ENCODE measurements around the gene SIVA1.
"Not testable (repeated sequence)": the region's sequence is repeated elsewhere in the genome, so short reads cannot be mapped to it uniquely, and the experiment has no call there.

The SIVA1 gene

DNA sequence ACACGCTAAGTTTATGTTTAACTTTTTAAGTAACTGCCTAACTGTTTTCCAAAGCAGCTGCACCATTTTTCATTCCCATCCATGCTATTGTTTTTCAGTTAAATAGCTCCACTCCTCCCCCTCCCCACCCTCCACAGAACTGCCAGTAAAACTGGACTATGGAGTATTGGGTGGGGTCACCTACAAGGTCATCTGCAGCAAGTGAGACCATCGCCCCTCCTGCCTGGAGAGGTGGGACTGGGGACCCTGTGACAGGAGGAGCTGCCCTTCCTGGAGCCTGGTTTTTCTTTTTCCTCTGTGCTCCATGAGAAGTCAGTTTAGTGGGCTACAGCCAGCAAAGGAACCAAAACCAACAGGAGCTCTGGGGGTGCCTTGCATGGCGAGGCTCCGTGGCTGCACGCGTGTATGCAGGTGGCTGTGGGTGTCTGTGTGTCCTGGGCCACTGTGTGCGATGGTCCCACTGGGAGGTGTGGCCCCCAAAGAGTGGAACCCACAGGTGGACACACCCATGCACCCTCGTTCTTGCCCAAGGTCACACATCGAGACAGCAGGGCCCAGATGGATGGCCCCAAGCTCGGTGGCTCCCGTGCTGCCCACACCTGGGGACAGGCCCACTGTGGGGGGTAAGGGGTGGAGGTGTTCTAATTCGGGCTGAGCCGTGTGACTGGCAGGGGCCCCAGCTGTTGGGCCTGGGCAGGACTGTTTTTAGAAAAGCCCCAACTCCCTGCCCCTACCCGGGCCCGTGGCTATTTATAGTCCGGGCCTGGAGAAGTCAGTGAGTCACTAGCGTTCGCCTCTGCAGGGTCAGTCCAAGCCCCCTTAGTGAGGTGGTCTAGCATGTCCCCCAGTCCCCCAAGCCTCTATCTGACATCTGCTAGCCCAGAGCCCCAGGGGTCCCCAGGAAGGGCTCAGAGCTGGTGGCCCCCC, 31.2 kb upstream of the SIVA1 start:
- DNase-seq: no peak

DNA sequence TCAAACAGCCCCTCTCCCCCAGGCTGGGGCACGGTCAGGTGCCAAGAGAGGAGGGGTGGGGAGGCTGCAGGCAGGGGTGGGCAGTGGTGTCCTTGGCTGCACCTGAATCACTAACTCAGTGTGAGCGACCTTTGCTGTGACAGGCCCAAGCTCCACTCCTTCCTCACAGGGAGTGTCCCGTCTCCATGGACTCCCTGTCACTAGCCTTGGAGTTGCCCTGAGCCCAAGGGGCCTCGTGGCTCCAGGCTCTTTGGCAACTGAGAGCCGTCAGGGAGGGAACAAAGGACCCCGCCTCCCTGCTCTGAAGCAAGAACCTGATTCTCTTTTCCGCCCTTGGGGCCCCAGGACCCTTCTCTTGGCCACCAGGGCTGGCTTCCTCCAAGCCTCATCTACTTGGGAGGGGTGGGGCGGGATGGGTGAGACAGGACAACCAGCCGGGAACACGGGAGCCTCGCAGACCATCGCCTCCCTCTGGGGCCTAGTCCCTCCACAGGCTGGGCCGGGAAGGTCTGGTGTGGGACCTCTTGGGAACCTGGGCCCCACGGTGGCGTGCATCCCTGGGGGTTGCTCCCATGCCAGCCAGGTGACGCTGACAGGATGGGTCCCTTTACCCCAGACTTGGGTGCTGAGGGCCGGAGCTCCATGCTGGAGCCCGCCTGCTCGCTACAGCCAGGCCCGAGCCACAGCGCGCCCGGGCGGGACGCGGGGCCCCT, 29.9 kb upstream of the SIVA1 start:
- no peak for DNase-seq

DNA sequence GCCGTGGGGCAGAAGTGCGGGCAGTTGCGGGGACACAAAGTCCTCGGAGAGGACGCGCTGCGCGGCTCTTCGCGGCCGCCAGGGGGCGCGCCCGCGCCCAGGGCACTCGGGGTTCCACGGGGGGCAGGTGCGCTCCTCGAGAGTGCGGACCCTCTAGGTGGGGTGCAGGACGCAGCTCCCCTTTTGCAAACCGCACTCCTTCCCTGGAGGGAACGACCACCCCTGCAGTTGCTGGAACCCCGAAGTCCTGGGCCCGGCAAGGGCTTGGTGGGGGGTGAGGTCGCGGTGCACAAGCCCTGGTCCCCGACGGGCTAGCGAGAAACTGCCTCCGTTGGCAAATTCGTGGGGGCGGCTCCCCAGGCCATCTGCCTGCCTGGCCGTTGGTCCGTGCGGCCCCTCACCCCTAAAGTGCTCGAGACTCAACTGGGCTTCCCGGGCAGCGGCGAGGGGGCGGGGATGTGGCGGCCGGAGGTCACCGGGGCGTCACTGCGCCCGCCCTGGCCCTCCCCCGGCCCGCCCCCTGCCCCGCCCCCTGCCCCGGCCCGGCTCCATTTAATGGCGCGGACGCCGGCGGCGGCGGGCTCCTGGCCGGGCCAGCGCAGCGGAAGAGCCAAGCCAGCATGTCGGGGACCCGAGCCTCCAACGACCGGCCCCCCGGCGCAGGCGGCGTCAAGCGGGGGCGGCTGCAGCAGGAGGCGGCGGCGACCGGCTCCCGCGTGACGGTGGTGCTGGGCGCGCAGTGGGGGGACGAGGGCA, 29.1 kb upstream of the SIVA1 start, which contains the start of gene ADSS1:
ADSS1 (plus strand) TSS at position 579 of the 756 bp plus-strand sequence; CDS start at position 621, 42 bp downstream.
- peak; percentile 30 to 59 for DNase-seq

DNA sequence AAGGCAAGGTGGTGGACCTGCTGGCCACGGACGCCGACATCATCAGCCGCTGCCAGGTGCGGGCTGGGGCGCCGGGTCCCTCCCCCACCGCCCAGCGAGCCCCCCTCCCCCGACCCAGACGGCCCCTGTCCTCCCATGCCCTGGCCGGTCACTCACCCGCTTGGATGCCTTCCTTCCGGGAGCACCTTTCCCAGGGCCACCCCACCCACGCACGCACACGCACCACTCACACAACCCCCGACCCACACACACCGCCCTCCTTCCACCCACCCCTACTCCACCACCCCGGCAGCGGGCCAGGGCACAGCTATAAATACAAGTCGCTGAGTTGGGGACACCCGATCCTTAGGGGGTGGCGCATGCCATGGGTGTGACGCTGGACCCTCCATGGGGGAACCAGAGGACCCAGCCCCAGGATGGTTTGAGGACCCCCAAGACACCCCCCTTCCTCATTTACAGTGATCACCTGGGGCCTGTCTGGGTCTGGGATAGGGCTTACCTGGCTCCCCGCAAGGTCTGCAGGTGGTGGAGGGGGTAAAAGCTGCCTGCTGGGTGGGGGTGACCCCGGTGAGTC, 28.5 kb upstream of the SIVA1 start:
- no peak for DNase-seq

DNA sequence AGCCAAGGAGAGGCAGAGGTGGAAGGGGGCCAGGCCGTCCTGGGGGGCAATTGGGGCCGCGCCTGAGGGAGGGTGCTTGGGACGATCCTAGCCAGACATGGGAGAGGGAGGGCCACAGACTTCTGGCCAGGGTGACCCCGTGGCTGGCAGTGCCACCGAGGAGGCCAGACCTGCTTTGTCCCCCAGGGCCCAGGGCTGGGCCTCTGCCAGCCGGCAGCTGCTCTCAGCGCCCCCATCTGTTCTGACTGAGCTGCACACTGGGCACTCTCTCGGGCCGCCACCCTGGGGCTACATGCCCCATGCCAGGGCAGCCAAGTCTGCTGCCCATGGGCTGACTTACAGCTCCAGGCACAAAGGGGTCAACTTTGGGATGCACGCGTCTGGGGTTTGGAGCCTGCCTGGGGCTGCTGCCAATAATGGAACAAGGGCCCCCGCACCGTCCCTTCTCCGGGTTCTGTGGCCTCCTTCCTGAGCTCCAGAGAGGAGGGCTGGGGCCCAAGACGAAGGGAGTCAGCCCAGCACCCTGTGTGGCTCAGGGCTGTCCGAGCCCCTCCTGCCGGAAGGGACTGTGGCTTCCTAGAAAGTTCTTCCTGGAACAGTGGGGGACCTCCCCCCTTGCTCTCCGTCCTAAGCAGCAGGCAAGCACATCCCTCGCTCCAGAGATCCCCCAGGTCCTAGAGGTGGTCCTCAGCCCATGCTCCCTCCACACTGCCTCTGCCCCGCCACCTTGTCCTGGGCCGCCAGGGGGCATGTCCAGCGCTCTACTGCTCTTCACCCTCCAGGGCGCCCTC, 27.8 kb upstream of the SIVA1 start:
- DNase-seq: no peak

DNA sequence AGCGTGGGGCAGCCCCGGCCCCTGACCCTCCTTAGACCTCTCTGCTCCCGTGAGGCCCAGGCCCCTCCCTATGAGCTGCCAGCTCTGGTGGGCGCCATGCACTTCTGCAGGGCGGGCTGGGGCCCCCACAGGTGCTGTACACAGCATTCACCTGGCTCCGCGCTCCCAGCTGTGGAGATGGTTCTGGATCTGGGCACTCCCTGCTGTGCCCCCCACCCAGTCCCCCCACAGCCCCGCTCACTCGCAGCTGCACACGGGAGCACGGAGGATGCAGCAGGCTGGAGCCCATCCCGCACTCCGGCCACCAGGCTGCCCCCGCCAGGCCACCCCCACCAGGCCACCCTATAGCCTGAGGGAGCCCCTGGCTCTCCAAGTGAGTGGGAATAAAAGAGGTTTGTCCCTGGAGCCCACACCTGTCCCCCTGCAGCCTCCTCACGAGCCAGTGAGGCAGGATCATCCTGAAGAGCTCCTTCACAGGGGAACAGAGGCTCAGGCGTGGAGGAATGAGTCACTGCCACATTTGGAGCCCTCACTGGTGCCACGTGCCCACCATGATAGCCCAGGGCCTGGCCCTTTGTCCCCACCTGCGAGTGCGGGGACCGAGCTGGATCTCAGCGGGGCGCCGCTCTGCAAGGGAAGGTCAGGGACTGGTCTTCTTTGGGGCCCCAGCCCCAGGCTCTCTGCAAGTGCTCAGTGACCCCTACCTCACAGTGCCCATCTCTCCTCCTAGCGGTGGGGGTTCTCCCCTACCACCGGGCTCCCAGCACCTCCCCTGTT, 27.0 kb upstream of the SIVA1 start:
- no peak for DNase-seq

DNA sequence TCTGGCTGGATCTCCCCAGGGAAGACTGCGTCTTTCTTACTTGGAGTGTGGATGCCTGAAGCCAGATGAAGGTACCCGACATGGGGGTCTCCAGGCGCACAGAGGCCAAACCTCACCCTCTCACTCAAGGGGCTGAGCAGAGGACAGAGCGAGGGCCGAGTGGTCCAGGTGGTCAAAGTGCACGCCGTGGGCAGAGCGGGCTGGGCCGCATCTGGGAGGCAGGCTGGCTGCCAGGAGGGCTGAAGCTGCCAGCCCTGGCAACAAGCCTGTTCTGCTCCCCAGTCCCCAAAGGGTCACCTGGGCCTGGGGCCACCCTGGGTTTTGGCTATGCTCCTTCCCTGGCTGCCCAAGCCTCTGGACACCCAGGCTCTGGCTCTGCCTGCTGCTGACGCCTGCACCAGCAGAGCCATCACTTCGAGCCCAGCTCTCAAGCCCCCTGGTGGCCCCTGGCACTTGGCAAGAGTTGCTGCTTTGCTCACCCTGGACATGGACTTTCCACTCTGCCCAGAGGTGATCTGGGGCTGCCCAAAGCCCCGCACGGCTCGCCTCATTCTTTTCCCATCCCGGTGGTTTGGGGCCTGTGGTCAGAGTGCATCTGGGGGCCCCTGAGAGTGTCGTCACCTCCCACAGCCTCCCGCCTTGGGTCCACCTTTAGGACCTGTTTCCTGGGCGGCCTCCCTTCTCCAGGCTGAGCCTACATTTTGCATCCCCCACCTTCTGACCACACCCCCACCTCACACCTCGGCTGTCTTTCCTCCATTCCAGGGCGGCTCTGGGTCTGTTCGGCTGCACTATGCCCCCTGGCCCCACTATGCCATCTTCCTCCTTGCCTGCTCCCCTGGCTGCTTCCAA, 26.1 kb upstream of the SIVA1 start:
- no peak for DNase-seq

DNA sequence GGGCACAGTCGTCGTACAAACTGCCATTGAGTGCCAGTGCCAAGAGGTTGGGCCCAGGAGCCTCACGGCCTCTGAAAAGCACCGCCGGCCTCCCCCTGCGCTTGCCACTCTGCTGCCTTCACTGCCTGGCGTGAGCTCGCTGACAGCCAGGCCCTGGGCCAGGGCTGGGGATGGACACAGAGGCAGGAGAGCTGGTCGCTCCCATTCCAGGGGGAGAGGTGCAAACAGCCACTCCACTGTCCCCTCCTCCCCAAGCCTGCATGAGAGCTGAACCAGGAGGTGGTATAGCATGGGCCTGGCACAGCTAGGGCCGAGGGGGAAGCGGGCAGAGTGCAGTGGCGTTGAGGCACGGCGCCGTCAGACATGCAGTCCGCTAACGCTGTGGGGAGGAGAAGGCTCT, 24.3 kb upstream of the SIVA1 start:
- no peak for DNase-seq

DNA sequence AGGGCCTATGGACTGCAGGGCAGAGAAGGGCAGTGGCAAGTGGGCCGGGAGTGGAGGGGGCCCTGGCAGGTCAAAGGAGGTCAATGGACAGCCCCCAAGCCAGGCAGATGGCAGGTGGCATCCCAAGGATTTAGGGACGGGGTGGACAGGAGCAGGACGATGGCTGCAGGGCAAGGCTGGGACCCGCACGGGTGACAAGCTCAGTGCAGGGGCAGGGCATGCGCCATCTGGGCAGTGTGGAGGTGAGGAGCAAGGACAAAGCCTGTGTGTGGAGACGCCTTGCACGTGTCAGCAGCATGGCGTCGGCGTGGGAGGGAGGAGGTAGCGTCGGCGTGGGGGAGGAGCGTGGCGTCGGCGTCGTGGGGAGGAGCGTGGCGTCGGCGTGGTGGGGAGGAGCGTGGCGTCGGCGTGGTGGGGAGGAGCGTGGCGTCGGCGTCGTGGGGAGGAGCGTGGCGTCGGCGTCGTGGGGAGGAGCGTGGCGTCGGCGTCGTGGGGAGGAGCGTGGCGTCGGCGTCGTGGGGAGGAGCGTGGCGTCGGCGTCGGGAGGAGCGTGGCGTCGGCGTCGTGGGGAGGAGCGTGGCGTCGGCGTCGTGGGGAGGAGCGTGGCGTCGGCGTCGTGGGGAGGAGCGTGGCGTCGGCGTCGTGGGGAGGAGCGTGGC, 23.6 kb upstream of the SIVA1 start:
- not testable (repeated sequence) for DNase-seq

DNA sequence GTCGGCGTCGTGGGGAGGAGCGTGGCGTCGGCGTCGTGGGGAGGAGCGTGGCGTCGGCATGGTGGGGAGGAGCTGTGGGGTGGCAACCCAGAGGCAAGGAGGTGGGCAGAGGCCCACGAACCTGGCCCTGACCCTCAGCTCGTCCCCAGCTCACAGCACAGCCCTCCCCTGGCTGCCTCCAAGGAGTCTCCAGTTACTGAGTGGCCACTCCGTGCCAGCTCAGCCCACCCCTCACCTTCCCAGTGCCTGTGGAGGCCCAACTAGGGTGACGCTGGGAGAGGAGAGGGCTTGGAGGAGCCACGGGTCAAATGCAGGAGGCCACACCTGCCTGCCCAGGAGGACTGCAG, 23.1 kb upstream of the SIVA1 start:
- no peak for DNase-seq

DNA sequence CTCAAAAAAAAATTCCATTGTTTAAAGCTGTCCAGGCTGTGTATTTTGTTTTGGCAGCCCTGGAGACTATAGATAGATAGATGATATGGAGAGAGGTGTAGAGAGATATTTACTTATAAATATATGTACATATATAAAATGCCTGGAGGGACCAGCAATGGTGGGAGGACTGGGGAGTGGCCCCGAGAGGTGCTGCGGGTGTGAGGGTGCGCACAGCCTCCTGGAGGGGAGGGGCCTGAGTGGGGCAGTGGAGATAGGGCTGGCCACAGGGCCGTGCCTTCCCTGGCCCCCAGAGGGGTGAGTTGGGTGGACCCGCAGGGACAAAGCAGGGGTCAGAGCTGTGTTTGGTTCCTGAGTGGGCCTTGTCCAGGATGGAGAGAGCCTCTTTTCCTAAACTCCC, 22.5 kb upstream of the SIVA1 start:
- no peak for DNase-seq

DNA sequence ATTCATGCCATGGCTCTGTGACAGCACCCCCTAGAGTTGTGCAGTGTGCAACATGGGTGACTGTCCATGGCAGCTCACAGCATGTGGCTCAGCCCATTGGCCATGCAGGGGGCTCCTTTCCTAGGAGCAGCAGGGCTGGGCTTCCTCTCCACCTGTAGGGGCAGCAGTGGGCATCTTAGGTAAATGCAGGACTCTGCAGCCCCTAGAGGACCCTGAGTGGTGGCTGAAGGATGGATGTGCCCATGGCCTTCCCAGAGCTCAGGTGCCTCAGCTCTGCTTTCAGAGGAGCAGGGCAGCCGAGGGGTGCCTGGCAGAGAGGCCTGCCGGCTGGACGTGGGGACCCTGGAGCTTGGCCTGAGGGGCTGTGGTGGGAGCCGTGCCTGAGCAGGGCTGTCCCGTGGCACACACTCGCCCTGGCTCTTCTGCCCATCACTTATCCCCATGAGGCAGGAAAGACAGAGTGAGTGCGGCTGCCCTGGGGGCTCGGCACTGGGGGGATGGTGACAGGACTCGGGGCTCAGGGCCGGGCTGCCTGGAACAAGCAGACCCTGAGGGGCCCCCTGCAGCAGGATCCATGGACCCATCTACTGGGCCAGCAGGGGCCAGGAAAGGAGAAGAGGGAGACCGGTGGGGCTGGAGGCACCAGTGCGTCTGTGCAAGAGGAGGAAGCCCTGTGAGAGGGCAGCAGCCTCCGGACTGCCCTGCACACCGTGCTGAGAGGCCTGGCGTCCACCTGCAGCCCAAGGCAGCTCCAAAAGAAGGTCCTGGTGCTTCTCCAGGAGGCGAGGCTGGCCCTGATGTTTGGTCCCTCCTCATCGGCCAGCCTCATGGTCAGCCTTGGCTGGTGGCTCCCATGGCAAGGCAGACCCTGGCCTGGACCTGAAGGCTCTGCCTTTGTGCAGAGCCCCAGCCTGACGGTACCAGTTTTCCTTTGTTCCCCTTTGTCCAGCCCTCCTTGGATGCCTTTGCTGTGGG, 21.3 kb upstream of the SIVA1 start:
- no peak for DNase-seq

DNA sequence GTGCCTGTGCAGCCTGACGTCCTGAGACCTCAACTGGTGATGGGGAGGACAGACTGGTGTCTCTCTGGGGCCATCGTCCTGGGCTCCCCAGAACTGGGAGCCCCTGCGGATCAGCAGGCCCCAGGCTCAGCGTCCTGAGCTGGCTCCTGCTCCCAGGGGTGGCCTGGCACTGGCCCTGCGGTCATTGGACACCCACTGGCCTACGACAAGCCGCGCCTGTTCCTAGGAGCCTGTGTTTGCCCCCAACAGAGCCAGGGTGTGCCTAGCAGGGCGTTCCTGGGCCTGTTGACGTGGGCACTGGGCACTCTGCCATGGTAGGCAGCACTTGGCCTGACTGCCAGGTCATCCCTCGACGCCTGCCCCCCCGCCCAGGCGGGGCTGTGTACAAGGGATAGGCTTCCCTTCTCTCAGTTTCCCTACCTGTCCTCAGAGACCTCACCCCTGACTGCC, 20.6 kb upstream of the SIVA1 start:
- no peak for DNase-seq

DNA sequence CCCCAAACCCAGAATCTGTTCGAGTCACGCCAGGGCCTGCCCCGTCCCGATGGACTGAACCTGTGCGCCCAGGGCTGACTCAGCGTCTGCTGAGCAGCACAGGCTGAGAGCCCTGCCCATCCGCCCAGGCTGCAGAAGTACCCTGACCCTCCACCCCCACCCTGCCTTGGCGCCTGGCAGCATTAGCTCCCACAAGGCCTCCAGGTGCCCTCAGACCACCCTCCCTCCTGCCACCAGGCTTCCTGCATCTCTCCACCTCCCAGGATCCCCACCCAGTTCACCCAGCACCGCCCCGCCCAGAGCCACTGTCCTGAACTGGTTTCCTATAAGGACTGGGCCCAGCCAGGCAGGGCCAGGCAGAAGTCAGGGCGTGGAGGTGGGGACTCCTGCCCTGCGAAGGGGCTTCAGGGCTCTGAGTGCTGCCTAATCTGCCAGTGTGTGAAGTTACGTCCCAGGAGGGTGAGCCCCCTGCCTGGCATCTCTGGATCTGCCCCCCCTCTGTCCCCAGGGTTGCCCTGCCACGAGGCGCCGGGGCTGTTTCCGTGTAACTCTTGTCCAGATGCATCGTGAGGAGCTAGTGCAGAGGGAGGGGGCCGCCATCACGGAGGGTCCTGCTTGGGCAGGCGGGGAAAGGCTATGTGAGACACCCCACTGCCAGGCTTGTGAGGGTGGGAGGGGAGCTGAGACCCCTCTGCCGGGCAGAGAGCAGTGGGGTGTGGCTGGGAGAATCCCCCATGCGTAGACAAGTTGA, 19.8 kb upstream of the SIVA1 start:
- no peak for DNase-seq

DNA sequence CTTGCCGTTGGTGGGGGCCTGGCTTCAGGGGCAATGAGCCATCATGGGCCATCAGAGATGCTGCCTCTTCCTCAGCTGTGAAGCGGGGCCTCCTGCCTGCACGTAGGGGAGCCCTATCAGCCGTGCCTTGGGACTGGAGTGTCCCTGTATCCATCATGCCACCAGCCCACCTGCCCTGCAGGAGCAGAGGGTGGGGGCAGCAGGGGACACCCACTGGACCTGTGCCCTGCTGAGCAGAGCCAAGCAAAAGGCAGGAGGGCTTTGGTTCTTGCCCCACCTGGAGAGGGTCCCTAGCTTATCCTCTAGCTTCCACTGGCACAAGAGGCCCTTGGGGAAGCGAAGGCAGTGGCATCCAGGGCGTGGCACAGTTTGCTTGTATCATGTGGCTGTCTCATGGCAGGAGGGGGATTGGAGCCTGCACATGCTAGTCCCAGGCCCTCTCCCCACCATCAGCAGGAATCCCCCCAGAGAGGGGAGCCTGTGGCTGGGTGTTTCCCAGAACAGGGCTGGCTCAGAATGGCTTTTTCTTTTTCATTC, 18.8 kb upstream of the SIVA1 start:
- no peak for DNase-seq

DNA sequence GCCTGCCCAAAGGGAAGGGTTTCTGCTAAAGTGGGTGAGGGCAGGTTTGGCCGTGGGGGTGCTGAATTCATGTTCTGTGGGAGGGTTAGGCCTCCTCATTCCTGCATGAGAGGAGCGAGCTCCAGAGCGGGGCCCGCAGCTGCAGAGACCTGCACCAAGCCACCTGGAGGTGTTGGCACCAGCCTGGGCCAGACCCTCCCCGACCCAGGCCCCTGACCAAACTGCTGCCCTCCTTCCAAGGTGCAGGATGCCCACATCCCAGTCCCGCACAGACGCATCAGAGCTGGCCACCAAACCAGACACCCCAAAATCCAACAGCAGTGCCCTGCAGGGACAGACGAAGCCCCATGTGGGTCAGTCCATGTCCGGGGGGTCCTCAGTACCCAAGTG, 18.4 kb upstream of the SIVA1 start:
- DNase-seq: no peak

DNA sequence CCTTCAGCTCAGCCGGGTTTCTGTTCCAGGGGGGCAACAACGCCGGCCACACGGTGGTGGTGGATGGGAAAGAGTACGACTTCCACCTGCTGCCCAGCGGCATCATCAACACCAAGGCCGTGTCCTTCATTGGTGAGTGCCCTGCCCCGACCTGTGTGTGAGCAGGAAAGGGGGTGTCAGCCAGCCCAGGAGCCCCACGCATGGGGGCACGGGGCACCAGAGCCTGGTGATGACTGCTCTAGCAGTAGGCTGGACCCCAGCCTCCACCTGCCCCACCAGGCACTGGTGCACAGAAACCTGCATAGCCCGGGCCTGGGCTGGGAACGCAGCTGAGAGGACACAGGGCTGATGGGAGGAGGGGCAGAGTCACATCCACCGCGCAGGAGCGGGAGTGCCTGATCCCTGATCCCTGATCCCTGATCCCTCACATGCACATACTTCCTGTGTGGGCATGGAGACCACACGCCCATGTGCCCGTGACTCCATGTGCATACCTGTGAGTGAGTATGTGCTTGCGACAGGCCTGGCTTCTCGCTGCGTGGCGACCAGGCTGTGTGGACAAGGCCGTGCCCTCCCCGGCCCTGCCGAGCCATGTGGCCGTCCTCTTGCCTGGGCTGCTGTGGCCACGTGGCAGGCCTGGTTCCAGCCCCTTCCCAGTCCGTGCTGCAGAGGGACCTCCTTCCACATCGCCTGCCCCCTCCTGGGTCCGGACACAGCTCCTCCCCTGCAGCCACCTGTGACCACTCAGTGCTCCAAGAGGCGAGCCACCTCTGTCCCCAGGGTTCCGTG, 17.8 kb upstream of the SIVA1 start:
- DNase-seq: no peak
